Transverse colon (tissue), 4 donors: ENCODE results near the gene ENDOD1. TPM values are rescaled to one million over a fixed set of nuclear protein-coding genes. Genes with fewer than 3 reads are reported as not detected.

Experiments
- DNase-seq: peaks from one replicate; pipeline ENCODE4 v3.0.0-alpha.2; 2019
- H3K27ac ChIP-seq, 4 donors: fragments of 200-600 bp; sonication (generic); 2 replicates each; pipeline ENCODE4 v1.5.1; 2016 to 2018; ENCODE audit warnings: inconsistent platforms in 4 of 4
- H3K27me3 ChIP-seq: fragments of 200-600 bp; sonication (generic); 2 replicates; pipeline ENCODE4 v1.5.1; 2017; ENCODE audit warnings: inconsistent platforms
- H3K36me3 ChIP-seq, 4 donors: fragments of 200-600 bp; sonication (generic); 2 replicates each; pipeline ENCODE4 v1.5.1; 2017 to 2019; ENCODE audit warnings: inconsistent platforms in 4 of 4
- H3K4me1 ChIP-seq, 4 donors: fragments of 200-600 bp; sonication (generic); 2 replicates each; pipeline ENCODE4 v1.5.1; 2017 to 2020; ENCODE audit warnings: inconsistent platforms in 4 of 4
- H3K4me3 ChIP-seq, 4 donors: fragments of 200-600 bp; sonication (generic); 1 replicate in 1 of 4; 2 replicates in 3 of 4; pipeline versions ENCODE4 v1.5.1 to v1.6.1; 2017 to 2019; ENCODE audit warnings: inconsistent platforms in 4 of 4
- H3K9me3 ChIP-seq, 2 donors: fragments of 200-600 bp; sonication (generic); 2 replicates each; pipeline ENCODE4 v1.5.1; 2017 to 2019; ENCODE audit warnings: inconsistent platforms in 2 of 2
- EP300 ChIP-seq: sonication (generic); formaldehyde crosslinking; IDR thresholded peaks from one replicate; pipeline ENCODE4 v1.6.1; 2017; ENCODE audit warnings: antibody characterized with exemption, low read depth
- POLR2A ChIP-seq: fragments of 450-650 bp; IDR thresholded peaks from one replicate; pipeline ENCODE4 v1.6.1; 2016; ENCODE audit warnings: antibody characterized with exemption, mild to moderate bottlenecking, moderate library complexity
- POLR2AphosphoS5 ChIP-seq, 3 donors: sonication (generic); formaldehyde crosslinking; IDR thresholded peaks; one replicate each; pipeline ENCODE4 v1.6.1; 2016; ENCODE audit warnings: antibody characterized with exemption in 3 of 3
- WGBS, 2 donors: methylation state at CpG; one replicate each; pipeline ENCODE4 v1.1.5; 2018; ENCODE audit warnings: low coverage in 1 of 2; 5-methylcytosine and 5-hydroxymethylcytosine counted together
- in situ Hi-C, 4 donors: fragments of 200-750 bp; cut with MboI; loops; one replicate each; pipeline versions ENCODE4 v1.15.0 to v1.15.1; 2017; ENCODE audit warnings: low sequenced_read_pairs in 3 of 4, low pct_ligation_motif_present in 1 of 4, low pct_unique_long_range_greater_than_20kb in 1 of 4
- intact Hi-C: fragments of 100-400 bp; cut with DNase I; formaldehyde crosslinking; loops from one replicate; pipeline ENCODE4 v1.15.1; 2023; ENCODE audit warnings: low total_unique reads
- total RNA-seq, 4 donors: library from RNA; depleted of rRNA; stranded (reverse); fragments of >200 nt; gene quantifications; one replicate each; pipeline ENCODE4 v1.1.0, GENCODE V29; 2016
- TF ChIP-seq, protein P1 (sequence below), 5 experiments: fragments of 200-600 bp in 3 of 5; fragments of 450-650 bp in 2 of 5; sonication (generic) in 3 of 5; IDR thresholded peaks; 1 replicate in 2 of 5; 2 replicates in 3 of 5; pipeline ENCODE4 v1.5.1; 2016 to 2017; ENCODE audit warnings: antibody characterized with exemption in 5 of 5, inconsistent platforms in 3 of 5, mild to moderate bottlenecking in 2 of 5, moderate library complexity in 1 of 5

Gene ENDOD1
- total RNA-seq, 4 donors from 2014 or later = 36.4 to 86.2 (median 73.2) TPM

DNA sequence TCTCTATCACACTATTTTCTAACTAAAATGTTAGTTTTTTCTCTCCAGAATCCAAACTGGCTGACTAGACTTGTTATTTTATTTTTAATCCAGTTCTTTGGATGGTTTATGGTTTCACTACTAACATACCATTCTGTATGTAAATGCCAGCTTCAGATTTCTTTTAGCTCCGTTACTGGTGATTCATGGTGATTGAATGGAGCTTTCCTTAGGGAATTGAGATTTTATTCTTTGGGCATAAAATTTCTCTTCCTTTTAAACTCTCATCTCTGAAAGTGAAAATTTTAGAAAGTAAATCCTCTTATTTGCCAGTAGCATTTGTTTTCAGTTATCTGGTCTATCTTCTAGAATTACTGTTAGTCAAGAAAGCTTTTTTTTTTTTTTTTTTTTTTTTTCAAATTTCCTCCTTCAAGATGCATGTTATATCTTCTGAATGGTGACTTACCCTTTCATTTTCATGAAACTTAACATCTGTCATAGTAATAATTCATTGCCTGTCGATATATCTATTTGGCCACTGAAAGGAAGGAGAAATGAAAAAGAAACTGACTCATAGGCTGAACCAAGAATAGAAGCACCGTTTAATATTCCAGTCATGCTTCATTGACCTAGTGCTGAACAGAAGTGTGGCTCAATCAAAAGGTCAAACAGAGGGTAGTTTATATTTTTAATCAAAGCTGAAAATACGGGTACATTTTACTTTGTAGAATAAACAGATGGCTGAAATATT is 6.4 kb downstream of the ENDOD1 start:
- Histone ChIP-seq H3K9me3 (no peaks in the 10 kb centered on the region), H3K4me3 (no peak overlapping the region), H3K27ac (no peak overlapping the region), H3K27me3 (no peaks in the 10 kb centered on the region), H3K36me3 (no peaks in the 10 kb centered on the region), H3K4me1 (peaks cover 11 to 73% (median 46%) of the 10 kb centered on the region in 4 donors)
- TF ChIP-seq POLR2AphosphoS5 (IDR thresholded peaks at IDR 0.05) (no peak), POLR2A (no peak), EP300 (no peak)
- TF ChIP-seq, protein P1, sequence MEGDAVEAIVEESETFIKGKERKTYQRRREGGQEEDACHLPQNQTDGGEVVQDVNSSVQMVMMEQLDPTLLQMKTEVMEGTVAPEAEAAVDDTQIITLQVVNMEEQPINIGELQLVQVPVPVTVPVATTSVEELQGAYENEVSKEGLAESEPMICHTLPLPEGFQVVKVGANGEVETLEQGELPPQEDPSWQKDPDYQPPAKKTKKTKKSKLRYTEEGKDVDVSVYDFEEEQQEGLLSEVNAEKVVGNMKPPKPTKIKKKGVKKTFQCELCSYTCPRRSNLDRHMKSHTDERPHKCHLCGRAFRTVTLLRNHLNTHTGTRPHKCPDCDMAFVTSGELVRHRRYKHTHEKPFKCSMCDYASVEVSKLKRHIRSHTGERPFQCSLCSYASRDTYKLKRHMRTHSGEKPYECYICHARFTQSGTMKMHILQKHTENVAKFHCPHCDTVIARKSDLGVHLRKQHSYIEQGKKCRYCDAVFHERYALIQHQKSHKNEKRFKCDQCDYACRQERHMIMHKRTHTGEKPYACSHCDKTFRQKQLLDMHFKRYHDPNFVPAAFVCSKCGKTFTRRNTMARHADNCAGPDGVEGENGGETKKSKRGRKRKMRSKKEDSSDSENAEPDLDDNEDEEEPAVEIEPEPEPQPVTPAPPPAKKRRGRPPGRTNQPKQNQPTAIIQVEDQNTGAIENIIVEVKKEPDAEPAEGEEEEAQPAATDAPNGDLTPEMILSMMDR (IDR thresholded peaks at IDR 0.05) = no peak
- in situ Hi-C loops = no loop called here
- intact Hi-C loops = no loop called here
- DNase-seq = no peak
- WGBS, 2 donors = 41 to 51% methylated on average over 4 of the region's 4 CpGs

- no peak for TF ChIP-seq EP300
- TF ChIP-seq POLR2A = no peak
- TF ChIP-seq, protein P1 (IDR thresholded peaks at IDR 0.05) = no peak
- no peak for TF ChIP-seq POLR2AphosphoS5 (IDR thresholded peaks at IDR 0.05)
- in situ Hi-C loops = no loop called here
- Histone ChIP-seq H3K27me3 (no peaks in the 10 kb centered on the region), H3K36me3 (no peaks in the 10 kb centered on the region), H3K9me3 (no peaks in the 10 kb centered on the region), H3K27ac (no peak overlapping the region), H3K4me3 (no peak overlapping the region), H3K4me1 (peaks cover 5 to 67% (median 36%) of the 10 kb centered on the region in 4 donors)
- no peak for DNase-seq
- 67 to 76% methylated on average over 3 of the region's 3 CpGs for WGBS, 2 donors
- intact Hi-C loops = no loop called here
Measured at GRCh38 chr11:95097209-95097608, 7.6 kb downstream of the ENDOD1 start.

GRCh38 chr11:95098826-95099225 is 9.2 kb downstream of the ENDOD1 start:
- in situ Hi-C loops (no loop called here), intact Hi-C loops (no loop called here)
- Histone ChIP-seq H3K9me3 (no peaks in the 10 kb centered on the region), H3K36me3 (no peaks in the 10 kb centered on the region), H3K27ac (peak overlapping the region; percentile 52 to 76 (median 70)), H3K27me3 (no peaks in the 10 kb centered on the region), H3K4me1 (peaks cover 5 to 51% (median 22%) of the 10 kb centered on the region in 4 donors), H3K4me3 (no peak overlapping the region)
- TF ChIP-seq POLR2AphosphoS5 (IDR thresholded peaks at IDR 0.05) = peak in 1 of 3 donors; percentile 19
- TF ChIP-seq, protein P1 (IDR thresholded peaks at IDR 0.05) = no peak
- peak; percentile 50 for DNase-seq
- 33 to 52% methylated on average over 1 to 3 of the region's 3 CpGs for WGBS, 2 donors

GRCh38 chr11:95100191-95100648 is 10.6 kb downstream of the ENDOD1 start:
- in situ Hi-C loops (no loop called here), intact Hi-C loops (no loop called here)
- Histone ChIP-seq H3K36me3 (no peaks in the 10 kb centered on the region), H3K4me1 (peaks cover 0 to 40% (median 19%) of the 10 kb centered on the region in 4 donors), H3K4me3 (no peak overlapping the region), H3K9me3 (no peaks in the 10 kb centered on the region), H3K27ac (peak overlapping the region in 3 of 4 donors; percentile 11 to 76 (median 52)), H3K27me3 (no peaks in the 10 kb centered on the region)
- no peak for DNase-seq
- WGBS, 2 donors = 96 to 97% methylated on average over 3 to 4 of the region's 4 CpGs
- TF ChIP-seq, protein P1 (IDR thresholded peaks at IDR 0.05) = no peak
- no peak for TF ChIP-seq POLR2AphosphoS5 (IDR thresholded peaks at IDR 0.05)
- no peak for TF ChIP-seq POLR2A
- no peak for TF ChIP-seq EP300
